Measurements from ENCODE around the gene STARD4. TPM values are rescaled to one million over a fixed set of nuclear protein-coding genes. Genes with fewer than 3 reads are reported as not detected.
A peak's percentile ranks its signal among the peaks of the same experiment; 100 is the strongest.

Gene STARD4
- total RNA-seq, 1 experiment from 2014 or later, result 65.0 TPM

GRCh38 chr5:111513131-111513520, 791 bp upstream of the STARD4 start:
- peak overlapping the region; percentile 83 for H3K27ac Mint-ChIP-seq (ENCODE audit: unreplicated experiment)
- no peak for DNase-seq
- CTCF ChIA-PET, result interaction anchor here (0.7 kb wide), 1 partner anchor 365 kb away, joined by 3 read pairs; no protein-coding TSS in a partner anchor
- peak overlapping the region; percentile 98 for H3K4me3 Mint-ChIP-seq (ENCODE audit: low read depth, unreplicated experiment)
- no peak for TF ChIP-seq CTCF (IDR thresholded peaks at IDR 0.05; ENCODE audit: unreplicated experiment)
- H3K4me1 Mint-ChIP-seq (ENCODE audit: low read depth, unreplicated experiment), result peaks cover 19% of the 10 kb centered on the region
- intact Hi-C loops (cut with micrococcal nuclease; ENCODE audit: unreplicated experiment), result no loop called here
- BruUV-seq (replicated peaks), result TSS peak; percentile 93
- no peaks in the 10 kb centered on the region for H3K9me3 Mint-ChIP-seq (ENCODE audit: low read depth, unreplicated experiment)
- H3K36me3 Mint-ChIP-seq (ENCODE audit: insufficient read depth, unreplicated experiment), result peaks cover 32% of the 10 kb centered on the region
- H3K27me3 Mint-ChIP-seq (ENCODE audit: unreplicated experiment), result no peaks in the 10 kb centered on the region

GRCh38 chr5:111511831-111512374, 432 bp downstream of the STARD4 start:
- BruUV-seq (replicated peaks), result no TSS peak
- Mint-ChIP-seq H3K27ac (ENCODE audit: unreplicated experiment) (peak overlapping the region; percentile 83), H3K4me1 (ENCODE audit: low read depth, unreplicated experiment) (peaks cover 31% of the 10 kb centered on the region), H3K27me3 (ENCODE audit: unreplicated experiment) (no peaks in the 10 kb centered on the region), H3K36me3 (ENCODE audit: insufficient read depth, unreplicated experiment) (peaks cover 32% of the 10 kb centered on the region), H3K4me3 (ENCODE audit: low read depth, unreplicated experiment) (peak overlapping the region; percentile 98), H3K9me3 (ENCODE audit: low read depth, unreplicated experiment) (no peaks in the 10 kb centered on the region)
- no peak for DNase-seq
- no peak for TF ChIP-seq CTCF (IDR thresholded peaks at IDR 0.05; ENCODE audit: unreplicated experiment)
- intact Hi-C loops (cut with micrococcal nuclease; ENCODE audit: unreplicated experiment), result no loop called here
- CTCF ChIA-PET, result interaction anchor here (2.1 kb wide), 1 partner anchor 20 kb away, joined by 13 read pairs; no protein-coding TSS in a partner anchor

GRCh38 chr5:111511174-111511830, 1.0 kb downstream of the STARD4 start:
- CTCF ChIA-PET, result interaction anchor here (2.1 kb wide), 1 partner anchor 20 kb away, joined by 13 read pairs; no protein-coding TSS in a partner anchor
- BruUV-seq (replicated peaks), result TSS peak; percentile 53
- Mint-ChIP-seq H3K4me3 (ENCODE audit: low read depth, unreplicated experiment) (peak overlapping the region; percentile 98), H3K36me3 (ENCODE audit: insufficient read depth, unreplicated experiment) (peaks cover 32% of the 10 kb centered on the region), H3K4me1 (ENCODE audit: low read depth, unreplicated experiment) (peaks cover 34% of the 10 kb centered on the region), H3K27me3 (ENCODE audit: unreplicated experiment) (no peaks in the 10 kb centered on the region), H3K9me3 (ENCODE audit: low read depth, unreplicated experiment) (no peaks in the 10 kb centered on the region), H3K27ac (ENCODE audit: unreplicated experiment) (peak overlapping the region; percentile 83)
- no peak for TF ChIP-seq CTCF (IDR thresholded peaks at IDR 0.05; ENCODE audit: unreplicated experiment)
- intact Hi-C loops (cut with micrococcal nuclease; ENCODE audit: unreplicated experiment), result no loop called here
- DNase-seq, result no peak

GRCh38 chr5:111509119-111509518, 3.2 kb downstream of the STARD4 start:
- H3K4me3 Mint-ChIP-seq (ENCODE audit: low read depth, unreplicated experiment), result peak overlapping the region; percentile 58
- H3K9me3 Mint-ChIP-seq (ENCODE audit: low read depth, unreplicated experiment), result no peaks in the 10 kb centered on the region

More at GRCh38 chr5:111509119-111509518, 3.2 kb downstream of the STARD4 start:
- peak overlapping the region; percentile 24 for H3K27ac Mint-ChIP-seq (ENCODE audit: unreplicated experiment)
- peaks cover 34% of the 10 kb centered on the region for H3K4me1 Mint-ChIP-seq (ENCODE audit: low read depth, unreplicated experiment)
- CTCF ChIA-PET, result no interaction called here
- no TSS peak for BruUV-seq (replicated peaks)
- TF ChIP-seq CTCF (IDR thresholded peaks at IDR 0.05; ENCODE audit: unreplicated experiment), result no peak
- peaks cover 42% of the 10 kb centered on the region for H3K36me3 Mint-ChIP-seq (ENCODE audit: insufficient read depth, unreplicated experiment)
- intact Hi-C loops (cut with micrococcal nuclease; ENCODE audit: unreplicated experiment), result no loop called here
- H3K27me3 Mint-ChIP-seq (ENCODE audit: unreplicated experiment), result no peaks in the 10 kb centered on the region
- DNase-seq, result no peak
